HG02588 (cell line): ENCODE measurements around the gene HNRNPLL.
"Not testable (repeated sequence)": the region's sequence is repeated elsewhere in the genome, so short reads cannot be mapped to it uniquely, and the experiment has no call there.

ENCODE experiments used
- ATAC-seq: cut with Tn5 transposase; IDR thresholded peaks from one replicate; pipeline ENCODE4 v1.9.1; 2021; ENCODE audit warnings: mild to moderate bottlenecking, moderate library complexity; ENCODE audit not compliant: unreplicated experiment

HNRNPLL gene

GRCh38 chr2:38602732-38603401 is at the start of gene HNRNPLL:
TSS of gene HNRNPLL (minus strand) at chr2:38602928. CDS start at chr2:38602626, 302 bp downstream.
- ATAC-seq: peak; percentile 77

- ATAC-seq: no peak
Observed at GRCh38 chr2:38650717-38651116, 48.0 kb upstream of the HNRNPLL start.

- no peak for ATAC-seq
Observed at GRCh38 chr2:38650012-38650411, 47.3 kb upstream of the HNRNPLL start.

- no peak for ATAC-seq
Observed at GRCh38 chr2:38649176-38649728, 46.5 kb upstream of the HNRNPLL start.

GRCh38 chr2:38648107-38648761 is 45.5 kb upstream of the HNRNPLL start:
- ATAC-seq: no peak

GRCh38 chr2:38643683-38644511 is 41.2 kb upstream of the HNRNPLL start:
- not testable (repeated sequence) for ATAC-seq

GRCh38 chr2:38643021-38643671 is 40.4 kb upstream of the HNRNPLL start:
- no peak for ATAC-seq

GRCh38 chr2:38642373-38643017 is 39.8 kb upstream of the HNRNPLL start:
- ATAC-seq: not testable (repeated sequence)

GRCh38 chr2:38636069-38636468 is 33.3 kb upstream of the HNRNPLL start:
- ATAC-seq: no peak

- ATAC-seq: no peak
Observed at GRCh38 chr2:38635139-38635538, 32.4 kb upstream of the HNRNPLL start.

GRCh38 chr2:38634684-38635083 is 32.0 kb upstream of the HNRNPLL start:
- peak; percentile 91 for ATAC-seq

- no peak for ATAC-seq
Observed at GRCh38 chr2:38633895-38634294, 31.2 kb upstream of the HNRNPLL start.

- no peak for ATAC-seq
Observed at GRCh38 chr2:38632980-38633379, 30.3 kb upstream of the HNRNPLL start.

- no peak for ATAC-seq
Observed at GRCh38 chr2:38631976-38632375, 29.2 kb upstream of the HNRNPLL start.

- ATAC-seq: no peak
Observed at GRCh38 chr2:38629684-38630083, 27.0 kb upstream of the HNRNPLL start.

- no peak for ATAC-seq
Observed at GRCh38 chr2:38627391-38627790, 24.7 kb upstream of the HNRNPLL start.

GRCh38 chr2:38626326-38627035 is 23.8 kb upstream of the HNRNPLL start:
- ATAC-seq: no peak

GRCh38 chr2:38622210-38622609 is 19.5 kb upstream of the HNRNPLL start:
- no peak for ATAC-seq

- no peak for ATAC-seq
Observed at GRCh38 chr2:38621018-38621417, 18.3 kb upstream of the HNRNPLL start.
